ENCODE data around the gene LCP1. TPM values are rescaled to one million over a fixed set of nuclear protein-coding genes. Genes with fewer than 3 reads are reported as not detected.

Gene LCP1
- total and polyA plus RNA-seq, 4 donors, result 6.2 to 76.5 (median 55.4) TPM

DNA sequence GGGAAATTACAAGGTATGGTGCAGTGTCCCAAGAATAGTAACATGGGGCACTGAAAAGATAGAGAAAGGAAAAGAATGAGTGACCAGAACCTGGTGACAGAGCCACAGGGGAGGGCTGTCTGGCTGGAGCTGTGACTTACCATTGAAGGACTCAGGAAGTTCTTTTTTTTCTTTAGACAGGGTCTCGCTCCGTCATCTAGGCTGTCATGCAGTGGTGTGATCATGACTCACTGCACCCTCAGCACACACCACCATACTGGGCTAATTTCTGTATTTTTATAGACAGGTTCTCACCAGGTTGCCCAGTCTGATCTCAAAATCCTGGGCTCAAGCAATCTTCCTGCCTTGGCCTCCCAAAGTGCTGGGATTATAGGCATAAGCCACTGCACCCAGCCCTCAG lies 68.4 kb downstream of the LCP1 start:
- no peak for ATAC-seq (ENCODE audit: low FRiP score)
- Histone ChIP-seq H3K27me3 (ENCODE audit: control insufficient read depth in 1 of 2, insufficient read depth in 2 of 2, low read length in 1 of 2) (no peaks in the 10 kb centered on the region), H3K27ac (ENCODE audit: low read depth in 1 of 2, low read length in 2 of 2) (no peak overlapping the region), H3K36me3 (ENCODE audit: control insufficient read depth in 1 of 2, insufficient read depth in 2 of 2, low read length in 1 of 2) (no peaks in the 10 kb centered on the region), H3K4me1 (ENCODE audit: control insufficient read depth in 1 of 2, insufficient read depth in 2 of 2, low read length in 2 of 2) (no peaks in the 10 kb centered on the region), H3K9me3 (ENCODE audit: control insufficient read depth, low read length) (peaks cover 1% of the 10 kb centered on the region), H3K4me3 (ENCODE audit: low read length in 2 of 2) (no peak overlapping the region)
- 24% methylated on average over 2 of the region's 2 CpGs for WGBS, 2 donors
- intact Hi-C loops (cut with DNase I), result no loop called here
- peak in 1 of 2 donors; percentile 51 for DNase-seq

- DNase-seq (no peak), ATAC-seq (ENCODE audit: low FRiP score) (no peak)
- intact Hi-C loops (cut with DNase I), result no loop called here
- Histone ChIP-seq H3K27ac (ENCODE audit: low read depth in 1 of 2, low read length in 2 of 2) (no peak overlapping the region), H3K36me3 (ENCODE audit: control insufficient read depth in 1 of 2, insufficient read depth in 2 of 2, low read length in 1 of 2) (no peaks in the 10 kb centered on the region), H3K4me1 (ENCODE audit: control insufficient read depth in 1 of 2, insufficient read depth in 2 of 2, low read length in 2 of 2) (no peaks in the 10 kb centered on the region), H3K4me3 (ENCODE audit: low read length in 2 of 2) (no peak overlapping the region), H3K27me3 (ENCODE audit: control insufficient read depth in 1 of 2, insufficient read depth in 2 of 2, low read length in 1 of 2) (no peaks in the 10 kb centered on the region), H3K9me3 (ENCODE audit: control insufficient read depth, low read length) (peaks cover 1% of the 10 kb centered on the region)
Observed at GRCh38 chr13:46111151-46111550, 70.8 kb downstream of the LCP1 start.

DNA sequence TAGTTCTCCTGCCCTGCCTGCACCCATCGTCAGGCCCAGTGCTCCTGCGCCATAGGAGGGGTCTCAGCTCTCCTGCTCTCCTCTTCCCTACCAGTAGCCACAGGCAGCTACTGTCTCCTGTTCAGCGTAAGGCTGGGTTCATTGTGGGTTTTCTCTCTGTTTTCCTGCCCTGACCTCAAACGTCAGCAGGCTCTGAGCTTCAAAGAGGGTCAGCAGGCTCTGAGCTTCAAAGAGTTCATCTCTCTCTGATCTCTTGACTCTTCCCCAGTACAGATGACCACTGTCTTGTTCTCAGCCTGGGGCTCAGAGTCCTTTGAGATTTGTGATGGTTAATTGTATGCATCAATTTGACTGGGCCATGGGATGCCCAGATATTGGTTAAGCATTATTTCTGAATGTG lies 72.5 kb downstream of the LCP1 start:
- no peak for DNase-seq
- 33 to 40% methylated on average over 4 of the region's 4 CpGs for WGBS, 2 donors
- Histone ChIP-seq H3K4me3 (ENCODE audit: low read length in 2 of 2) (no peak overlapping the region), H3K27ac (ENCODE audit: low read depth in 1 of 2, low read length in 2 of 2) (no peak overlapping the region), H3K27me3 (ENCODE audit: control insufficient read depth in 1 of 2, insufficient read depth in 2 of 2, low read length in 1 of 2) (no peaks in the 10 kb centered on the region), H3K4me1 (ENCODE audit: control insufficient read depth in 1 of 2, insufficient read depth in 2 of 2, low read length in 2 of 2) (no peaks in the 10 kb centered on the region), H3K9me3 (ENCODE audit: control insufficient read depth, low read length) (no peaks in the 10 kb centered on the region), H3K36me3 (ENCODE audit: control insufficient read depth in 1 of 2, insufficient read depth in 2 of 2, low read length in 1 of 2) (no peaks in the 10 kb centered on the region)
- ATAC-seq (ENCODE audit: low FRiP score), result no peak
- intact Hi-C loops (cut with DNase I), result no loop called here

DNA sequence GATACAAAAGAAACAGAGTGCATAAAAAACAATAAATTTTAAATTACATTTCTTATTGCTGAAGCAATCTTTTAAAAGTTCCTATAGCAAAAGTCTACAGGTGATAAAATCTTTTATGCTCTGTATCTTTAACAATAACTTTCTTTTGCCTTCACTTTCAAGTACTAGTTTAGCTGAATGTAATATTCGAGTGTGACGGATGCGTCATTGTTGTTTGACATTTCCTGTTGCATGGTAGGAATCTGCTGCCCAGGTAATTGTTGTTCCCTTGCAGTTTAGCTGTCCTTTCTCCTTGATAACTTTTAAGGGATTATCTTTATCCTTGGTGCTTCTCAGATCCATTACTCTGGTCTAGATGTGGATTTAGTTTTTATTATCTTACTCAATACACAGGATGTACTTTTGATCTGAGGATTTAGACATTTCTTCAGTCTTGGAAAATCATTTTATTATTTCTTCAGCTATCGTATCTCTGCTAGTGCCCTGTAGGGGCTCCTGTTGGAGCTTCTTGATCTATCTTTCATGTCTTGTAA lies 75.1 kb downstream of the LCP1 start:
- Histone ChIP-seq H3K4me1 (ENCODE audit: control insufficient read depth in 1 of 2, insufficient read depth in 2 of 2, low read length in 2 of 2) (no peaks in the 10 kb centered on the region), H3K27ac (ENCODE audit: low read depth in 1 of 2, low read length in 2 of 2) (no peak overlapping the region), H3K27me3 (ENCODE audit: control insufficient read depth in 1 of 2, insufficient read depth in 2 of 2, low read length in 1 of 2) (no peaks in the 10 kb centered on the region), H3K4me3 (ENCODE audit: low read length in 2 of 2) (no peak overlapping the region), H3K36me3 (ENCODE audit: control insufficient read depth in 1 of 2, insufficient read depth in 2 of 2, low read length in 1 of 2) (no peaks in the 10 kb centered on the region), H3K9me3 (ENCODE audit: control insufficient read depth, low read length) (no peaks in the 10 kb centered on the region)
- intact Hi-C loops (cut with DNase I), result no loop called here
- DNase-seq, result no peak
- WGBS, 2 donors, result 66 to 72% methylated on average over 4 of the region's 4 CpGs
- no peak for ATAC-seq (ENCODE audit: low FRiP score)

GRCh38 chr13:46104868-46105267 lies 77.1 kb downstream of the LCP1 start, which contains the start of gene CPB2:
CPB2 (minus strand) TSS chr13:46105033; CDS start chr13:46105009, 24 bp downstream.
- no peak for ATAC-seq (ENCODE audit: low FRiP score)
- Histone ChIP-seq H3K4me3 (ENCODE audit: low read length in 2 of 2) (no peak within 1 kb of the TSS), H3K27ac (ENCODE audit: low read depth in 1 of 2, low read length in 2 of 2) (no peak within 1 kb of the TSS), H3K27me3 (ENCODE audit: control insufficient read depth in 1 of 2, insufficient read depth in 2 of 2, low read length in 1 of 2) (no peaks in the 10 kb centered on the region), H3K36me3 (ENCODE audit: control insufficient read depth in 1 of 2, insufficient read depth in 2 of 2, low read length in 1 of 2) (no peaks in the 10 kb centered on the region), H3K9me3 (ENCODE audit: control insufficient read depth, low read length) (no peaks in the 10 kb centered on the region), H3K4me1 (ENCODE audit: control insufficient read depth in 1 of 2, insufficient read depth in 2 of 2, low read length in 2 of 2) (peaks cover 0 to 2% of the 10 kb centered on the region in 2 donors)
- intact Hi-C loops (cut with DNase I), result no loop called here
- DNase-seq, result no peak
- WGBS, 2 donors, result 87 to 89% methylated on average over 4 of the region's 4 CpGs

- intact Hi-C loops (cut with DNase I), result no loop called here
- H3K4me3 ChIP-seq (ENCODE audit: low read length in 2 of 2), result no peak overlapping the region
- 87 to 89% methylated on average over 7 of the region's 7 CpGs for WGBS, 2 donors
- no peaks in the 10 kb centered on the region for H3K27me3 ChIP-seq (ENCODE audit: control insufficient read depth in 1 of 2, insufficient read depth in 2 of 2, low read length in 1 of 2)
- DNase-seq, result no peak
- H3K27ac ChIP-seq (ENCODE audit: low read depth in 1 of 2, low read length in 2 of 2), result no peak overlapping the region
- no peaks in the 10 kb centered on the region for H3K9me3 ChIP-seq (ENCODE audit: control insufficient read depth, low read length)
- H3K36me3 ChIP-seq (ENCODE audit: control insufficient read depth in 1 of 2, insufficient read depth in 2 of 2, low read length in 1 of 2), result no peaks in the 10 kb centered on the region
- H3K4me1 ChIP-seq (ENCODE audit: control insufficient read depth in 1 of 2, insufficient read depth in 2 of 2, low read length in 2 of 2), result peaks cover 0 to 2% of the 10 kb centered on the region in 2 donors
- no peak for ATAC-seq (ENCODE audit: low FRiP score)
Observed at GRCh38 chr13:46103037-46103436, 78.9 kb downstream of the LCP1 start.

GRCh38 chr13:46102255-46102605 lies 79.7 kb downstream of the LCP1 start:
- no peak overlapping the region for H3K4me3 ChIP-seq (ENCODE audit: low read length in 2 of 2)
- H3K27ac ChIP-seq (ENCODE audit: low read depth in 1 of 2, low read length in 2 of 2), result no peak overlapping the region
- peaks cover 0 to 2% of the 10 kb centered on the region in 2 donors for H3K4me1 ChIP-seq (ENCODE audit: control insufficient read depth in 1 of 2, insufficient read depth in 2 of 2, low read length in 2 of 2)
- intact Hi-C loops (cut with DNase I), result no loop called here
- DNase-seq (no peak), ATAC-seq (ENCODE audit: low FRiP score) (no peak)
- no peaks in the 10 kb centered on the region for H3K27me3 ChIP-seq (ENCODE audit: control insufficient read depth in 1 of 2, insufficient read depth in 2 of 2, low read length in 1 of 2)
- no peaks in the 10 kb centered on the region for H3K9me3 ChIP-seq (ENCODE audit: control insufficient read depth, low read length)
- H3K36me3 ChIP-seq (ENCODE audit: control insufficient read depth in 1 of 2, insufficient read depth in 2 of 2, low read length in 1 of 2), result no peaks in the 10 kb centered on the region

- no peak for DNase-seq
- H3K9me3 ChIP-seq (ENCODE audit: control insufficient read depth, low read length), result no peaks in the 10 kb centered on the region
- H3K27me3 ChIP-seq (ENCODE audit: control insufficient read depth in 1 of 2, insufficient read depth in 2 of 2, low read length in 1 of 2), result no peaks in the 10 kb centered on the region
- no peak overlapping the region for H3K27ac ChIP-seq (ENCODE audit: low read depth in 1 of 2, low read length in 2 of 2)
- intact Hi-C loops (cut with DNase I), result no loop called here
- peaks cover 0 to 2% of the 10 kb centered on the region in 2 donors for H3K4me1 ChIP-seq (ENCODE audit: control insufficient read depth in 1 of 2, insufficient read depth in 2 of 2, low read length in 2 of 2)
- H3K4me3 ChIP-seq (ENCODE audit: low read length in 2 of 2), result no peak overlapping the region
- ATAC-seq (ENCODE audit: low FRiP score), result no peak
- 61 to 64% methylated on average over 8 of the region's 8 CpGs for WGBS, 2 donors
- H3K36me3 ChIP-seq (ENCODE audit: control insufficient read depth in 1 of 2, insufficient read depth in 2 of 2, low read length in 1 of 2), result no peaks in the 10 kb centered on the region
Observed at GRCh38 chr13:46101484-46102254, 80.3 kb downstream of the LCP1 start.

DNA sequence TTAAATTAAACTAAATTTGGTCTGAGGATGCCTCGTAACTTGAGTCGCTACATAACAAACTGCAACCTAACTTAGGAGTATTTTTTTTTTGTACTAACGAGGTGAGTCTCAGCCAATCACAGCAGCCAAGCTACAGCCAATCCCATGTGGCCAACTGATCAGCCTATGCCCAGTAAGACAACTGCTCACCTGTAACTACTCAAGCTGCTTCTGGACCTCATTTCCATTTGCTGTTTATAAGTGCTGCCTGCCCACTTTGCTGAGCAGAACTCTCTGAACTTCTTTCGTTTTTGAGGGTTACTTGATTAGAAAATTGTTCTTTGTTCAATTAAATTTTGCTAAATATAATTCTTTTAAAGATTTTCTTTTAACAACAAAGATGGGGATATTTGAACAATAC lies 81.0 kb downstream of the LCP1 start:
- Histone ChIP-seq H3K4me1 (ENCODE audit: control insufficient read depth in 1 of 2, insufficient read depth in 2 of 2, low read length in 2 of 2) (peaks cover 0 to 2% of the 10 kb centered on the region in 2 donors), H3K27me3 (ENCODE audit: control insufficient read depth in 1 of 2, insufficient read depth in 2 of 2, low read length in 1 of 2) (no peaks in the 10 kb centered on the region), H3K9me3 (ENCODE audit: control insufficient read depth, low read length) (peaks cover 2% of the 10 kb centered on the region), H3K36me3 (ENCODE audit: control insufficient read depth in 1 of 2, insufficient read depth in 2 of 2, low read length in 1 of 2) (no peaks in the 10 kb centered on the region), H3K4me3 (ENCODE audit: low read length in 2 of 2) (no peak overlapping the region), H3K27ac (ENCODE audit: low read depth in 1 of 2, low read length in 2 of 2) (no peak overlapping the region)
- intact Hi-C loops (cut with DNase I), result no loop called here
- no peak for DNase-seq
- no peak for ATAC-seq (ENCODE audit: low FRiP score)
- 82 to 86% methylated on average over 4 of the region's 4 CpGs for WGBS, 2 donors
